Kidney epithelial cell (primary cell): ENCODE measurements around the gene WDR91. TPM values are rescaled to one million over a fixed set of nuclear protein-coding genes. Genes with fewer than 3 reads are reported as not detected.

Experiments used
- DNase-seq: peaks from one replicate; pipeline ENCODE4 v3.0.0-alpha.2; 2010; ENCODE audit warnings: low read depth
- H3K27me3 ChIP-seq: 2 replicates; pipeline ENCODE4 v1.6.0; 2011; ENCODE audit warnings: low read length; ENCODE audit not compliant: control insufficient read depth, insufficient read depth
- H3K36me3 ChIP-seq: 2 replicates; pipeline ENCODE4 v1.5.1; 2011; ENCODE audit warnings: low read length; ENCODE audit not compliant: control insufficient read depth, insufficient read depth
- H3K4me3 ChIP-seq: 2 replicates; pipeline ENCODE4 v1.5.1; 2011; ENCODE audit warnings: low read depth, mild to moderate bottlenecking, control low read depth, low read length
- CTCF ChIP-seq: IDR thresholded peaks from 2 replicates; pipeline ENCODE4 v1.5.1; 2011; ENCODE audit warnings: mild to moderate bottlenecking, moderate library complexity, low read length, control low read depth, inconsistent platforms; ENCODE audit not compliant: insufficient read depth, poor library complexity, severe bottlenecking
- total RNA-seq: library from RNA; depleted of rRNA; stranded (reverse); fragments of >200 nt; gene quantifications from 2 replicates; pipeline ENCODE4 v1.2.3, GENCODE V29; 2015

The WDR91 gene
- total RNA-seq, 1 donor from 2014 or later: 8.5 TPM

GRCh38 chr7:135167365-135167917 lies 43.9 kb downstream of the WDR91 start:
- no peak for DNase-seq
- H3K27me3 ChIP-seq: no peaks in the 10 kb centered on the region
- no peak for TF ChIP-seq CTCF
- H3K4me3 ChIP-seq: no peak overlapping the region
- H3K36me3 ChIP-seq: peaks cover 2% of the 10 kb centered on the region

- Histone ChIP-seq H3K4me3 (no peak overlapping the region), H3K36me3 (peaks cover 2% of the 10 kb centered on the region), H3K27me3 (no peaks in the 10 kb centered on the region)
- TF ChIP-seq CTCF: no peak
- no peak for DNase-seq
Observed at GRCh38 chr7:135166338-135166990, 44.9 kb downstream of the WDR91 start.

GRCh38 chr7:135165862-135166261 lies 45.5 kb downstream of the WDR91 start:
- Histone ChIP-seq H3K4me3 (no peak overlapping the region), H3K36me3 (peaks cover 2% of the 10 kb centered on the region), H3K27me3 (no peaks in the 10 kb centered on the region)
- no peak for TF ChIP-seq CTCF
- no peak for DNase-seq

- Histone ChIP-seq H3K4me3 (no peak overlapping the region), H3K36me3 (peaks cover 2% of the 10 kb centered on the region), H3K27me3 (no peaks in the 10 kb centered on the region)
- peak; percentile 5 for TF ChIP-seq CTCF
- no peak for DNase-seq
Observed at GRCh38 chr7:135164357-135165061, 46.8 kb downstream of the WDR91 start.

- no peak for DNase-seq
- TF ChIP-seq CTCF: no peak
- Histone ChIP-seq H3K27me3 (no peaks in the 10 kb centered on the region), H3K4me3 (no peak overlapping the region), H3K36me3 (peaks cover 2% of the 10 kb centered on the region)
Observed at GRCh38 chr7:135162382-135163001, 48.8 kb downstream of the WDR91 start.
